GM23338 (cell line): Measurements from ENCODE around the gene GSTT4.

Experiments
- CREB1 ChIP-seq: fragments of 250-450 bp; sonication (Bioruptor Pico); IDR thresholded peaks from 2 replicates; pipeline ENCODE4 v1.5.0; 2020; ENCODE audit warnings: low read depth, mild to moderate bottlenecking, moderate library complexity
- CTCF ChIP-seq, 2 experiments: fragments of 200-600 bp in 1 of 2; sonication (generic) in 1 of 2; conservative IDR thresholded peaks; 2 replicates each; pipeline versions ENCODE4 v1.5.1 to v1.6.1; 2016 to 2017; ENCODE audit warnings: antibody characterized with exemption in 2 of 2, low read depth in 2 of 2, mild to moderate bottlenecking in 2 of 2, moderate library complexity in 1 of 2
- ETS1 ChIP-seq: IDR thresholded peaks from 2 replicates; pipeline ENCODE4 v1.6.1; 2016; ENCODE audit warnings: antibody characterized with exemption
- EZH2 ChIP-seq: fragments of 200-600 bp; sonication (generic); IDR thresholded peaks from one replicate; pipeline ENCODE4 v1.8.0; 2017; ENCODE audit warnings: antibody characterized with exemption, mild to moderate bottlenecking, low read depth; ENCODE audit not compliant: unreplicated experiment
- EZH2phosphoT487 ChIP-seq: fragments of 200-600 bp; sonication (generic); IDR thresholded peaks from one replicate; pipeline ENCODE4 v1.8.1; 2018; ENCODE audit warnings: antibody characterized with exemption; ENCODE audit not compliant: unreplicated experiment
- JUNB ChIP-seq: IDR thresholded peaks from one replicate; pipeline ENCODE4 v1.6.1; 2016; ENCODE audit warnings: antibody characterized with exemption; ENCODE audit not compliant: unreplicated experiment
- NANOG ChIP-seq: IDR thresholded peaks from 2 replicates; pipeline ENCODE4 v1.6.1; 2016; ENCODE audit warnings: antibody characterized with exemption, borderline replicate concordance
- POLR2AphosphoS5 ChIP-seq: IDR thresholded peaks from 2 replicates; pipeline ENCODE4 v1.6.1; 2016; ENCODE audit warnings: antibody characterized with exemption, low read depth
- ZNF331 ChIP-seq: fragments of 250-450 bp; sonication (Bioruptor Pico); IDR thresholded peaks from 2 replicates; pipeline ENCODE4 v1.5.0; 2020; ENCODE audit warnings: low read depth, mild to moderate bottlenecking, moderate library complexity
- TF ChIP-seq, protein P1 (sequence below): IDR thresholded peaks from one replicate; pipeline ENCODE4 v1.6.1; 2018; ENCODE audit warnings: antibody characterized with exemption; ENCODE audit not compliant: unreplicated experiment

DNA sequence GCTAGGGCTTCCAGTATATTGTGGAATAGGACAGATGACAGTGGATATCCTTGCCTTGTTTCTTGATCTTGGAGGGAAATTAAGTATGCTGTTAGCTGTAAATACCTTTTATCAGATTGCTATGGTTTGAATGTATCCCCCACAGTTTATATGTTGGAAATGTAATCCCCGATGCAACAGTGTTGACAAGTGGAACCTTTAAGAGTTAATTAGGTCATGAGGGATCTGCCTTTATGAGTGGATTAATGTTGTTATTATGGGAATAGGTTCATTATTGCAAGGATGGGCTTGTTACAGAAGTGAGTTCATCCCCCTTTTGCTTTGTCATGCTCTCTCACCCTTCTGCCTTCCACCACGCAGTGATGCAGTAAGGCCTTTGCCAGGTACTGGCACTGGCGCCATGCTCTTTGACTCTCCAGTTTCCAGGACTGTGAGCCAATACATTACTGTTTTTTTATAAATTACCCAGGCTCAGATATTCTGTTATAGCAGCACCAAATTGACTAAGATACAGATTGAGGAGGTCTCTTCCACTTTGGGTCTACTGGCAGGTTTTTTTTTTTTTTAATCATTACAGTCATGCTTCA, 22.2 kb upstream of the GSTT4 start:
- TF ChIP-seq, protein P1, sequence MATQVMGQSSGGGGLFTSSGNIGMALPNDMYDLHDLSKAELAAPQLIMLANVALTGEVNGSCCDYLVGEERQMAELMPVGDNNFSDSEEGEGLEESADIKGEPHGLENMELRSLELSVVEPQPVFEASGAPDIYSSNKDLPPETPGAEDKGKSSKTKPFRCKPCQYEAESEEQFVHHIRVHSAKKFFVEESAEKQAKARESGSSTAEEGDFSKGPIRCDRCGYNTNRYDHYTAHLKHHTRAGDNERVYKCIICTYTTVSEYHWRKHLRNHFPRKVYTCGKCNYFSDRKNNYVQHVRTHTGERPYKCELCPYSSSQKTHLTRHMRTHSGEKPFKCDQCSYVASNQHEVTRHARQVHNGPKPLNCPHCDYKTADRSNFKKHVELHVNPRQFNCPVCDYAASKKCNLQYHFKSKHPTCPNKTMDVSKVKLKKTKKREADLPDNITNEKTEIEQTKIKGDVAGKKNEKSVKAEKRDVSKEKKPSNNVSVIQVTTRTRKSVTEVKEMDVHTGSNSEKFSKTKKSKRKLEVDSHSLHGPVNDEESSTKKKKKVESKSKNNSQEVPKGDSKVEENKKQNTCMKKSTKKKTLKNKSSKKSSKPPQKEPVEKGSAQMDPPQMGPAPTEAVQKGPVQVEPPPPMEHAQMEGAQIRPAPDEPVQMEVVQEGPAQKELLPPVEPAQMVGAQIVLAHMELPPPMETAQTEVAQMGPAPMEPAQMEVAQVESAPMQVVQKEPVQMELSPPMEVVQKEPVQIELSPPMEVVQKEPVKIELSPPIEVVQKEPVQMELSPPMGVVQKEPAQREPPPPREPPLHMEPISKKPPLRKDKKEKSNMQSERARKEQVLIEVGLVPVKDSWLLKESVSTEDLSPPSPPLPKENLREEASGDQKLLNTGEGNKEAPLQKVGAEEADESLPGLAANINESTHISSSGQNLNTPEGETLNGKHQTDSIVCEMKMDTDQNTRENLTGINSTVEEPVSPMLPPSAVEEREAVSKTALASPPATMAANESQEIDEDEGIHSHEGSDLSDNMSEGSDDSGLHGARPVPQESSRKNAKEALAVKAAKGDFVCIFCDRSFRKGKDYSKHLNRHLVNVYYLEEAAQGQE: no peak
- TF ChIP-seq CTCF (conservative IDR thresholded peaks at IDR 0.05; ENCODE audit: low read depth in 2 of 2) (no peak), NANOG (no peak), POLR2AphosphoS5 (no peak), EZH2 (no peak), EZH2phosphoT487 (no peak), ZNF331 (CRISPR knock-in tag) (no peak), JUNB (no peak), ETS1 (no peak), CREB1 (CRISPR knock-in tag) (no peak)
